A673 (cell line): ENCODE data around the gene PICALM. TPM values are rescaled to one million over a fixed set of nuclear protein-coding genes. Genes with fewer than 3 reads are reported as not detected.

Experiments
- BruUV-seq: library from RNA; stranded (reverse); fragments of 400-500 nt; replicated peaks from 2 replicates; lab custom pipeline; 2021; lab: Mats Ljungman, UMichigan
- CTCF ChIA-PET: fragments of 300-600 bp; sonication (Branson Sonifier 250); formaldehyde crosslinking; loops from one replicate; lab custom pipeline; 2022; ENCODE audit warnings: antibody characterized with exemption; lab: Charles Lee
- POLR2A ChIA-PET: fragments of 300-600 bp; sonication (Branson Sonifier 250); formaldehyde crosslinking; loops from one replicate; lab custom pipeline; 2022; ENCODE audit warnings: antibody characterized with exemption; ENCODE audit not compliant: low non-redundant PET; lab: Charles Lee
- DNase-seq: peaks from one replicate; pipeline ENCODE4 v3.0.0-alpha.2; 2015; ENCODE audit warnings: low spot score
- H3K27ac ChIP-seq: fragments of 200-600 bp; sonication (generic); 2 replicates; pipeline ENCODE4 v1.5.1; 2016; ENCODE audit warnings: mixed run types, low read depth, mild to moderate bottlenecking, mixed read lengths, antibody characterized with exemption, low read length; ENCODE audit not compliant: poor library complexity, severe bottlenecking
- H3K27me3 ChIP-seq: fragments of 200-600 bp; sonication (generic); replicated peaks from 2 replicates; pipeline ENCODE4 v1.6.1; 2017; ENCODE audit warnings: mixed run types, low read depth, mild to moderate bottlenecking, mixed read lengths, antibody characterized with exemption, low read length; ENCODE audit not compliant: insufficient read depth, poor library complexity
- H3K36me3 ChIP-seq: fragments of 200-600 bp; sonication (generic); 2 replicates; pipeline ENCODE4 v1.6.1; 2016; ENCODE audit warnings: mixed run types, mild to moderate bottlenecking, mixed read lengths, antibody characterized with exemption, low read length; ENCODE audit not compliant: insufficient read depth, poor library complexity, severe bottlenecking
- H3K4me1 ChIP-seq: fragments of 200-600 bp; sonication (generic); 2 replicates; pipeline ENCODE4 v1.6.1; 2017; ENCODE audit warnings: mixed run types, mild to moderate bottlenecking, mixed read lengths, antibody characterized with exemption, low read length; ENCODE audit not compliant: insufficient read depth, poor library complexity, severe bottlenecking
- H3K4me3 ChIP-seq: fragments of 200-600 bp; sonication (generic); 2 replicates; pipeline ENCODE4 v1.5.1; 2016; ENCODE audit warnings: low read depth, mixed run types, mild to moderate bottlenecking, mixed read lengths, low read length; ENCODE audit not compliant: poor library complexity, severe bottlenecking
- H3K9me3 ChIP-seq: fragments of 200-600 bp; sonication (generic); 2 replicates; pipeline ENCODE4 v1.6.1; 2016; ENCODE audit warnings: mixed run types, low read depth, mild to moderate bottlenecking, mixed read lengths, antibody characterized with exemption, low read length; ENCODE audit not compliant: poor library complexity, severe bottlenecking
- EZH2 ChIP-seq: fragments of 200-600 bp; sonication (generic); IDR thresholded peaks from 2 replicates; pipeline ENCODE4 v1.6.1; 2017; ENCODE audit warnings: borderline replicate concordance, low read depth, mild to moderate bottlenecking, mixed read lengths, antibody characterized with exemption, low read length; ENCODE audit not compliant: poor library complexity, severe bottlenecking
- intact Hi-C: fragments of 100-400 bp; cut with micrococcal nuclease; formaldehyde crosslinking; loops from one replicate; pipeline ENCODE4 v1.10.0; 2022; ENCODE audit not compliant: unreplicated experiment
- total RNA-seq: library from RNA; stranded (reverse); gene quantifications from 2 replicates; pipeline ENCODE4 v1.2.3, GENCODE V29; 2021
- TF ChIP-seq, protein P1 (sequence below): fragments of 300-800, 200-600 bp; sonication (generic); conservative IDR thresholded peaks from 2 replicates; pipeline ENCODE4 v1.5.1; 2017; ENCODE audit warnings: low read depth, mild to moderate bottlenecking, antibody characterized with exemption, low read length, moderate library complexity, mixed read lengths

Gene PICALM
- total RNA-seq, 1 experiment from 2014 or later, result 174 TPM

DNA sequence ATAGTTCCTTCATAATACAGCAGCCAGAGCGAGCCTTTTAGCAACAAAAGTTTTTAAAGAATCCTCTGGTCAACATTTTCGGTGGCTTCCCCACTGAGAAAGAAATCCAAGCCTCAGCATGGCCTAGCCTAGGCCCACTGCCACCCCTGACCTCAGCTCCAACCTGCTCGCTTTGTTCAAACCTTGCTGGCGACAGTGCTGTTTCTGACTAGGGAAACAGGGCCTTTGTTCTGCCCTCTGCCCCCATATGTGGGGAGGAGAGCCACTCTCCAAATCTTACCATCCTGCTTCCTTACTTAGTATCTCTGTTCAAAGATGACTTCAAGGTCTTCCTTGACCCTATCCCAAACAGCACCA is 117.9 kb downstream of the PICALM start:
- no peaks in the 10 kb centered on the region for H3K4me1 ChIP-seq
- H3K4me3 ChIP-seq, result no peak overlapping the region
- no peaks in the 10 kb centered on the region for H3K36me3 ChIP-seq
- TF ChIP-seq, protein P1, sequence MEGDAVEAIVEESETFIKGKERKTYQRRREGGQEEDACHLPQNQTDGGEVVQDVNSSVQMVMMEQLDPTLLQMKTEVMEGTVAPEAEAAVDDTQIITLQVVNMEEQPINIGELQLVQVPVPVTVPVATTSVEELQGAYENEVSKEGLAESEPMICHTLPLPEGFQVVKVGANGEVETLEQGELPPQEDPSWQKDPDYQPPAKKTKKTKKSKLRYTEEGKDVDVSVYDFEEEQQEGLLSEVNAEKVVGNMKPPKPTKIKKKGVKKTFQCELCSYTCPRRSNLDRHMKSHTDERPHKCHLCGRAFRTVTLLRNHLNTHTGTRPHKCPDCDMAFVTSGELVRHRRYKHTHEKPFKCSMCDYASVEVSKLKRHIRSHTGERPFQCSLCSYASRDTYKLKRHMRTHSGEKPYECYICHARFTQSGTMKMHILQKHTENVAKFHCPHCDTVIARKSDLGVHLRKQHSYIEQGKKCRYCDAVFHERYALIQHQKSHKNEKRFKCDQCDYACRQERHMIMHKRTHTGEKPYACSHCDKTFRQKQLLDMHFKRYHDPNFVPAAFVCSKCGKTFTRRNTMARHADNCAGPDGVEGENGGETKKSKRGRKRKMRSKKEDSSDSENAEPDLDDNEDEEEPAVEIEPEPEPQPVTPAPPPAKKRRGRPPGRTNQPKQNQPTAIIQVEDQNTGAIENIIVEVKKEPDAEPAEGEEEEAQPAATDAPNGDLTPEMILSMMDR, result no peak
- TF ChIP-seq EZH2, result no peak
- ChIA-PET CTCF (no interaction called here), POLR2A (no interaction called here)
- BruUV-seq, result no TSS peak
- H3K9me3 ChIP-seq, result peaks cover 6% of the 10 kb centered on the region
- DNase-seq, result no peak
- intact Hi-C loops, result no loop called here
- no peaks in the 10 kb centered on the region for H3K27me3 ChIP-seq
- H3K27ac ChIP-seq, result no peak overlapping the region

DNA sequence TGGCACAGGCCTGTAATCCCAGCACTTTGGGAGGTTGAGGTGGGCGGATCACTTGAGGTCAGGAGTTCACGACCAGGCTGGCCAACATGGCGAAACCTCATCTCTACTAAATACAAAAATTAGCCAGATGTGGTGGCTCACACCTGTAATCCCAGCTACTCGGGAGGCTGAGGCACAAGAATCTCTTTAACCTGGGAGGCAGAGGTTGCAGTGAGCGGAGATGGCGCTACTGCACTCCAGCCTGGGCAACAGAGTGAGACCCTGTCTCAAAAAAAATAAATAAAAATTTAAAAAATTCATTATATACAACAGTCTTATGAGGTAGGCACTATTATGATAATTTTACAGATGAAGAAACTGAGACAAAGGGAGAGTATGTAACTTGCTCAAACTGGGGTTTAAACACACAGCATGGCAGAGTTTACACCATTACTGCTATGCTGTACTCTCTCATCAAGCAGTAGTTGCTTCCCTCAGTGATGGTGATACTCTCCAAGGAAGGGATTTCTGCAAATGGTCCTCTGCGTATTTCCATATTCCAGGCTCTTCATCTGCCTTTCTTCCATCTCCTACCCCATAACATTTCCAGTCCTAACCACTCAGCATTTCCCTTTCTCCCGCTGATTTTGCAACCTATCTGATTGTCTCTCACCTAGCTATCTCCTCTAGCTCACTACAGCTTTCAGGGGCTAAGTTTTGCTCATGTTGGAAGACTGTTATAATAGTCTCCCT is 118.4 kb downstream of the PICALM start:
- Histone ChIP-seq H3K9me3 (peaks cover 6% of the 10 kb centered on the region), H3K27ac (no peak overlapping the region), H3K27me3 (no peaks in the 10 kb centered on the region), H3K4me1 (no peaks in the 10 kb centered on the region), H3K36me3 (no peaks in the 10 kb centered on the region), H3K4me3 (no peak overlapping the region)
- intact Hi-C loops, result no loop called here
- no TSS peak for BruUV-seq
- ChIA-PET POLR2A (no interaction called here), CTCF (no interaction called here)
- no peak for DNase-seq
- TF ChIP-seq, protein P1, result no peak
- no peak for TF ChIP-seq EZH2

- intact Hi-C loops, result no loop called here
- Histone ChIP-seq H3K4me3 (no peak overlapping the region), H3K36me3 (no peaks in the 10 kb centered on the region), H3K9me3 (peaks cover 6% of the 10 kb centered on the region), H3K27me3 (no peaks in the 10 kb centered on the region), H3K27ac (no peak overlapping the region), H3K4me1 (no peaks in the 10 kb centered on the region)
- DNase-seq, result no peak
- no peak for TF ChIP-seq EZH2
- TF ChIP-seq, protein P1, result no peak
- ChIA-PET CTCF (no interaction called here), POLR2A (no interaction called here)
- BruUV-seq, result no TSS peak
Observed at GRCh38 chr11:85949798-85950197, 119.1 kb downstream of the PICALM start.
